ENCODE data around the gene C3orf80. TPM values are rescaled to one million over a fixed set of nuclear protein-coding genes. Genes with fewer than 3 reads are reported as not detected.

The C3orf80 gene
- total and polyA plus RNA-seq, 2 experiments from 2014 or later = 1.1 to 4.1 TPM

DNA sequence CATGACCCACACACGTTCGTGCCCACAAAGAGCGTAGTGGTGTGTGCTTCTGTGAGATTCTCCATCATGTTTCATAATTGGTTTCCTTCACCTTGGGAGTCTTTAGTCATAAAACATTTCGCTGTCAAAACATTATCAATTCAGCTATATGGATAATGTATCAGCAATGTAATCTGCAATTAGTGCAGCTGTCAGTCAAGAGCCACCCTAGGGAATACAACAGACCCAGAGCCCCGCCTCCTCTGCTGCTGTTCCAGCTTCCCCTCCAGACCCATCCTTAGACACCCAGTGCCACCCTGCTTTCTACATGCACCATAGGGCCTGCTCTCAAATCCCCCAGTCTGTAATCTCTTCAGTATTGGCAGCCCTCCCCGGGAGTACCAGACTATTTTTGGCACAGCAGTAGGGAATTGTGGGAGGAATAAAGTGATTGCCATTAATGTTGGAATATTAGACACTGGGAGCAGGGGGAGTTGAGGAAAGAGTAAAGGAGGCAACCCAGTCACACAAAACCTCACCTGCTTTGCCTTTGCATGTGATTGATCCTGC is 31.5 kb upstream of the C3orf80 start:
- TF ChIP-seq, protein P1, sequence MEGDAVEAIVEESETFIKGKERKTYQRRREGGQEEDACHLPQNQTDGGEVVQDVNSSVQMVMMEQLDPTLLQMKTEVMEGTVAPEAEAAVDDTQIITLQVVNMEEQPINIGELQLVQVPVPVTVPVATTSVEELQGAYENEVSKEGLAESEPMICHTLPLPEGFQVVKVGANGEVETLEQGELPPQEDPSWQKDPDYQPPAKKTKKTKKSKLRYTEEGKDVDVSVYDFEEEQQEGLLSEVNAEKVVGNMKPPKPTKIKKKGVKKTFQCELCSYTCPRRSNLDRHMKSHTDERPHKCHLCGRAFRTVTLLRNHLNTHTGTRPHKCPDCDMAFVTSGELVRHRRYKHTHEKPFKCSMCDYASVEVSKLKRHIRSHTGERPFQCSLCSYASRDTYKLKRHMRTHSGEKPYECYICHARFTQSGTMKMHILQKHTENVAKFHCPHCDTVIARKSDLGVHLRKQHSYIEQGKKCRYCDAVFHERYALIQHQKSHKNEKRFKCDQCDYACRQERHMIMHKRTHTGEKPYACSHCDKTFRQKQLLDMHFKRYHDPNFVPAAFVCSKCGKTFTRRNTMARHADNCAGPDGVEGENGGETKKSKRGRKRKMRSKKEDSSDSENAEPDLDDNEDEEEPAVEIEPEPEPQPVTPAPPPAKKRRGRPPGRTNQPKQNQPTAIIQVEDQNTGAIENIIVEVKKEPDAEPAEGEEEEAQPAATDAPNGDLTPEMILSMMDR (IDR thresholded peaks at IDR 0.05; ENCODE audit: low read depth, low read length) = no peak
- Histone ChIP-seq H3K27ac (no peak overlapping the region), H3K9me3 (ENCODE audit: low read depth) (no peaks in the 10 kb centered on the region), H3K36me3 (no peaks in the 10 kb centered on the region), H3K4me1 (ENCODE audit: low read depth) (no peaks in the 10 kb centered on the region), H3K27me3 (no peaks in the 10 kb centered on the region), H3K4me3 (no peak overlapping the region)
- DNase-seq (ENCODE audit: low read depth in 1 of 2, low spot score in 1 of 2) = no peak

DNA sequence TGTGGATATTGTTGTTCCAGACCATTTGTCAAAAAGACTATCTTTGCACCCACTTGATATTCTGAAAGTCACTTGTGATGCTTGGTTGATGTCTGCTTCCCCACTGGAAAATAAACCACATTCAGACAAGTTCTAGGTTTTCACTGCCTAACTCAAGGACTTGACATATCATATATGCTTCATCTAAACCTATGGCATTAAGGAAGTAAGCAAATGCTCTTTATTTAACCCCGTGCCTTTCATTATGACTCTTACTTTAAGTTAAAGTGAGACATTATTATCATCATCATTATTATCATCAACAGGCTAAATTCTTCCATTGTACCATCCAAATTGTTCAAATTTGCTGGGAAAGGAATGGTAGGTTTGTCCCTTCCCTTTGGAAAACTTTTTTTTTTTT is 30.8 kb upstream of the C3orf80 start:
- H3K4me1 ChIP-seq (ENCODE audit: low read depth) = no peaks in the 10 kb centered on the region
- no peaks in the 10 kb centered on the region for H3K27me3 ChIP-seq
- no peak overlapping the region for H3K27ac ChIP-seq
- H3K9me3 ChIP-seq (ENCODE audit: low read depth) = no peaks in the 10 kb centered on the region
- H3K36me3 ChIP-seq = no peaks in the 10 kb centered on the region
- no peak overlapping the region for H3K4me3 ChIP-seq
- DNase-seq (ENCODE audit: low read depth in 1 of 2, low spot score in 1 of 2) = no peak
- TF ChIP-seq, protein P1 (IDR thresholded peaks at IDR 0.05; ENCODE audit: low read depth, low read length) = no peak

DNA sequence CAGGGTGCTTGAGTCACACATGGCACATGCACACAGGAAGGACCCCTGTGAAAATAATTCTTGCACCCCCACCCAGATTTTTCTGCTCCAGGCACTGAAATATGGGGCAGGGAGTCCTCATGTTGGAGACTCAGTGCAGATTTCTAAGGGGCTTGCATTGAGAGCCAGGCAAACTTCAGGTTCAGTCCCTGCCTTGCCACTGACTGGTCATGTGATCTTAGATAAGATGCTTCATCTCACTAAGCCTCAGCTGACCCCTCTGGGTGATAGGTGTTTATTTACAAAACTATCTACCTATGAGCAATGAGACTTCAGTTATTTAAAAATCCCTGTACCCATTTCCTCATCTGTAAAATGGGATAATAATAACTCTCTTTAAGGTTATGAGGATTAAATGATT is 30.1 kb upstream of the C3orf80 start:
- H3K9me3 ChIP-seq (ENCODE audit: low read depth) = no peaks in the 10 kb centered on the region
- TF ChIP-seq, protein P1 (IDR thresholded peaks at IDR 0.05; ENCODE audit: low read depth, low read length) = no peak
- H3K36me3 ChIP-seq = no peaks in the 10 kb centered on the region
- H3K4me3 ChIP-seq = no peak overlapping the region
- H3K27me3 ChIP-seq = no peaks in the 10 kb centered on the region
- no peak overlapping the region for H3K27ac ChIP-seq
- H3K4me1 ChIP-seq (ENCODE audit: low read depth) = no peaks in the 10 kb centered on the region
- DNase-seq (ENCODE audit: low read depth in 1 of 2, low spot score in 1 of 2) = no peak

- Histone ChIP-seq H3K9me3 (ENCODE audit: low read depth) (no peaks in the 10 kb centered on the region), H3K4me1 (ENCODE audit: low read depth) (peaks cover 4% of the 10 kb centered on the region), H3K4me3 (no peak overlapping the region), H3K36me3 (no peaks in the 10 kb centered on the region), H3K27me3 (no peaks in the 10 kb centered on the region), H3K27ac (no peak overlapping the region)
- TF ChIP-seq, protein P1 (IDR thresholded peaks at IDR 0.05; ENCODE audit: low read depth, low read length) = no peak
- peak in 1 of 2 donors; percentile 85 for DNase-seq (ENCODE audit: low read depth in 1 of 2, low spot score in 1 of 2)
These were observed 28.6 kb upstream of the C3orf80 start for GRCh38 chr3:160196511-160197104.

GRCh38 chr3:160199108-160199507 is 26.1 kb upstream of the C3orf80 start:
- no peak for DNase-seq (ENCODE audit: low read depth in 1 of 2, low spot score in 1 of 2)

More at GRCh38 chr3:160199108-160199507, 26.1 kb upstream of the C3orf80 start:
- H3K4me3 ChIP-seq = no peak overlapping the region
- no peaks in the 10 kb centered on the region for H3K27me3 ChIP-seq
- no peaks in the 10 kb centered on the region for H3K9me3 ChIP-seq (ENCODE audit: low read depth)
- H3K4me1 ChIP-seq (ENCODE audit: low read depth) = peaks cover 4% of the 10 kb centered on the region
- no peaks in the 10 kb centered on the region for H3K36me3 ChIP-seq
- TF ChIP-seq, protein P1 (IDR thresholded peaks at IDR 0.05; ENCODE audit: low read depth, low read length) = no peak
- H3K27ac ChIP-seq = no peak overlapping the region

Data from cardiac muscle cell (in vitro differentiated cells and primary cell).